Measurements from ENCODE around the gene SH3PXD2B.
"Not testable (repeated sequence)": the region's sequence is repeated elsewhere in the genome, so short reads cannot be mapped to it uniquely, and the experiment has no call there.

The SH3PXD2B gene

GRCh38 chr5:172399826-172400225 is 54.5 kb downstream of the SH3PXD2B start:
- DNase-seq (ENCODE audit: low read depth) = no peak

GRCh38 chr5:172399336-172399735 is 55.0 kb downstream of the SH3PXD2B start:
- no peak for DNase-seq (ENCODE audit: low read depth)

GRCh38 chr5:172398645-172399044 is 55.7 kb downstream of the SH3PXD2B start:
- not testable (repeated sequence) for DNase-seq (ENCODE audit: low read depth)

- not testable (repeated sequence) for DNase-seq (ENCODE audit: low read depth)
These were observed 57.3 kb downstream of the SH3PXD2B start for GRCh38 chr5:172396994-172397393.

- no peak for DNase-seq (ENCODE audit: low read depth)
These were observed 58.1 kb downstream of the SH3PXD2B start for GRCh38 chr5:172396220-172396619.

- no peak for DNase-seq (ENCODE audit: low read depth)
These were observed 58.8 kb downstream of the SH3PXD2B start for GRCh38 chr5:172395483-172395882.

- DNase-seq (ENCODE audit: low read depth) = no peak
These were observed 64.7 kb downstream of the SH3PXD2B start for GRCh38 chr5:172389578-172390112.

- no peak for DNase-seq (ENCODE audit: low read depth)
These were observed 66.0 kb downstream of the SH3PXD2B start for GRCh38 chr5:172388246-172388733.

- DNase-seq (ENCODE audit: low read depth) = no peak
These were observed 68.6 kb downstream of the SH3PXD2B start for GRCh38 chr5:172385707-172386106.

- no peak for DNase-seq (ENCODE audit: low read depth)
These were observed 69.2 kb downstream of the SH3PXD2B start for GRCh38 chr5:172385010-172385563.

- no peak for DNase-seq (ENCODE audit: low read depth)
These were observed 71.0 kb downstream of the SH3PXD2B start for GRCh38 chr5:172383191-172383802.

GRCh38 chr5:172380987-172381643 is 73.2 kb downstream of the SH3PXD2B start:
- no peak for DNase-seq (ENCODE audit: low read depth)

GRCh38 chr5:172380301-172380986 is 73.9 kb downstream of the SH3PXD2B start:
- DNase-seq (ENCODE audit: low read depth) = no peak

GRCh38 chr5:172379481-172379880 is 74.8 kb downstream of the SH3PXD2B start:
- no peak for DNase-seq (ENCODE audit: low read depth)

GRCh38 chr5:172377856-172378255 is 76.5 kb downstream of the SH3PXD2B start:
- no peak for DNase-seq (ENCODE audit: low read depth)

GRCh38 chr5:172377438-172377837 is 76.9 kb downstream of the SH3PXD2B start:
- no peak for DNase-seq (ENCODE audit: low read depth)

- DNase-seq (ENCODE audit: low read depth) = no peak
These were observed 79.5 kb downstream of the SH3PXD2B start for GRCh38 chr5:172374783-172375182.

GRCh38 chr5:172373680-172374079 is 80.6 kb downstream of the SH3PXD2B start:
- DNase-seq (ENCODE audit: low read depth) = no peak

- no peak for DNase-seq (ENCODE audit: low read depth)
These were observed 82.6 kb downstream of the SH3PXD2B start for GRCh38 chr5:172371684-172372083.

GRCh38 chr5:172370648-172371545 is 83.4 kb downstream of the SH3PXD2B start:
- DNase-seq (ENCODE audit: low read depth) = no peak

- no peak for DNase-seq (ENCODE audit: low read depth)
These were observed 84.1 kb downstream of the SH3PXD2B start for GRCh38 chr5:172370237-172370640.
